Fibroblast of lung (primary cell): ENCODE measurements around the gene NT5DC4.

Source experiments
- EZH2 ChIP-seq: IDR thresholded peaks from 2 replicates; pipeline ENCODE4 v1.5.1; 2012; ENCODE audit warnings: low read length, control low read depth, mild to moderate bottlenecking; ENCODE audit errors: missing control alignments
- TF ChIP-seq, protein P1 (sequence below), 2 donors: IDR thresholded peaks in 1 of 2; conservative IDR thresholded peaks in 1 of 2; 1 replicate in 1 of 2; 2 replicates in 1 of 2; pipeline ENCODE4 v1.5.1; 2011 to 2012; ENCODE audit warnings: low read length in 2 of 2, control low read depth in 1 of 2, inconsistent platforms in 1 of 2, low read depth in 1 of 2, mild to moderate bottlenecking in 1 of 2

- TF ChIP-seq, protein P1, sequence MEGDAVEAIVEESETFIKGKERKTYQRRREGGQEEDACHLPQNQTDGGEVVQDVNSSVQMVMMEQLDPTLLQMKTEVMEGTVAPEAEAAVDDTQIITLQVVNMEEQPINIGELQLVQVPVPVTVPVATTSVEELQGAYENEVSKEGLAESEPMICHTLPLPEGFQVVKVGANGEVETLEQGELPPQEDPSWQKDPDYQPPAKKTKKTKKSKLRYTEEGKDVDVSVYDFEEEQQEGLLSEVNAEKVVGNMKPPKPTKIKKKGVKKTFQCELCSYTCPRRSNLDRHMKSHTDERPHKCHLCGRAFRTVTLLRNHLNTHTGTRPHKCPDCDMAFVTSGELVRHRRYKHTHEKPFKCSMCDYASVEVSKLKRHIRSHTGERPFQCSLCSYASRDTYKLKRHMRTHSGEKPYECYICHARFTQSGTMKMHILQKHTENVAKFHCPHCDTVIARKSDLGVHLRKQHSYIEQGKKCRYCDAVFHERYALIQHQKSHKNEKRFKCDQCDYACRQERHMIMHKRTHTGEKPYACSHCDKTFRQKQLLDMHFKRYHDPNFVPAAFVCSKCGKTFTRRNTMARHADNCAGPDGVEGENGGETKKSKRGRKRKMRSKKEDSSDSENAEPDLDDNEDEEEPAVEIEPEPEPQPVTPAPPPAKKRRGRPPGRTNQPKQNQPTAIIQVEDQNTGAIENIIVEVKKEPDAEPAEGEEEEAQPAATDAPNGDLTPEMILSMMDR (conservative IDR thresholded peaks at IDR 0.05 in 1 of 2, IDR thresholded peaks at IDR 0.05 in 1 of 2; ENCODE audit: low read depth in 1 of 2, low read length in 2 of 2): no peak
- no peak for TF ChIP-seq EZH2
Measured at GRCh38 chr2:112709703-112710102, 11.1 kb upstream of the NT5DC4 start.
